Measurements from ENCODE around the gene MIF.
"Not testable (repeated sequence)": the region's sequence is repeated elsewhere in the genome, so short reads cannot be mapped to it uniquely, and the experiment has no call there.

The MIF gene

DNA sequence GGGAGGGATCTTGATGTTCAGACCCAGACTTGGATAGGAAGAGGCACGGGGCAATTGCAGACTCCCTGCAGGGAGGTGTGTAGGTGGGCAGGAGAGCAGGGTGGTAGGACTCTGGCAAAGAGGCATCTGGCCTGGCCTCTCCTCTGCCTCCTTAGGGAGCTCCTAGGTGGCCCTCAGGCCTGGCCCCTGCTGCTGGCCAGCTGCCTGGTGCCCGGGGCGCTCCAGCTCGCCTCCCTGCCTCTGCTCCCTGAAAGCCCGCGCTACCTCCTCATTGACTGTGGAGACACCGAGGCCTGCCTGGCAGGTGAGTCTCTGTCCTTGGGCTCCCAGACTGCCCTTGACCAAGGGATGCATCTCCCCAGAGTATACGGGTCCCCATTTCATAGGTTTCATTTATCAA lies 16.6 kb upstream of the MIF start:
- DNase-seq, result no peak

DNA sequence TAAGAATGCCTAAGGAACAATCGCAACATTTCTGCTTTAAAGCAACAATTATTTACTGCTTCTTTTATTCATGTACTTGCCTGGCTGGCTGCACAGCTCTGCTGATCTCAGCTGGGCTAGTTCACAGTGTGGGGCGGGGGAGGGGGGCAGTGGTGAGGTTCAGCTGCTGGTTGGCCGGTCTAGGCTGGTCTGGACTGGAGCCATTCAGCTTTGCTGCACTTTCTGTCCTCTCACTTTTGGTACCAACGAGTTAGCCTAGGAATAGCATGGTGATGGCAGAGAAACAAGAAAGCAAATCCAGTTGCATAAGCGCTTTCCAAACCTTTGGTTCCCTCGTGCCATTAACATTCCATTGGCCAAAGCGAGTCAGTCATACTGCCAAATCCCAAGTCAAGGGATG lies 16.0 kb upstream of the MIF start:
- no peak for DNase-seq

DNA sequence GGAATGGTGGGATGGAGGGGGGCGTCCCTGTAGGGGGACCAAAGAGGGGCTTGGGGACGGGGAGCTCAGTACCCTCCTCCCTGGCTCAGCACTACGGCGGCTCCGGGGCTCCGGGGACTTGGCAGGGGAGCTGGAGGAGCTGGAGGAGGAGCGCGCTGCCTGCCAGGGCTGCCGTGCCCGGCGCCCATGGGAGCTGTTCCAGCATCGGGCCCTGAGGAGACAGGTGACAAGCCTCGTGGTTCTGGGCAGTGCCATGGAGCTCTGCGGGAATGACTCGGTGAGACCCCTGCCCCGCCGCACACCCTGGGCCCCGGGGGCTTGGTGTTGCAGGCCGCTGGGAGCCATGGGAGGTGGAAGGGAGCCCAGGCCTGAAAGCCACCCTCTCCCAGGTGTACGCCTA lies 11.8 kb upstream of the MIF start:
- DNase-seq, result no peak

DNA sequence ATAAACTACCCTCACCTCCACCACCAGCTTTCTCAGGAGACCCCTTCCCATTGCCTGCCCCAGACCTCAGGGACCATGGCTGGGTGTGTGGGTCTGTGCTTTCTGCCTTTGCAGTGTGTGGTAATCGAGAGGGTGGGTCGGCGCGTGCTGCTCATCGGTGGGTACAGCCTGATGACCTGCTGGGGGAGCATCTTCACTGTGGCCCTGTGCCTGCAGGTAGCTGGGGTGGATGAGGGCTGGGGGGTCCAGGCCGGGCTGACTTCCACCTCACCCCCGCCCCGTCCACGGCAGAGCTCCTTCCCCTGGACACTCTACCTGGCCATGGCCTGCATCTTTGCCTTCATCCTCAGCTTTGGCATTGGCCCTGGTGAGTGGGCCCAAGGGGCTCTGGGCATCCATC lies 10.5 kb upstream of the MIF start:
- no peak for DNase-seq

DNA sequence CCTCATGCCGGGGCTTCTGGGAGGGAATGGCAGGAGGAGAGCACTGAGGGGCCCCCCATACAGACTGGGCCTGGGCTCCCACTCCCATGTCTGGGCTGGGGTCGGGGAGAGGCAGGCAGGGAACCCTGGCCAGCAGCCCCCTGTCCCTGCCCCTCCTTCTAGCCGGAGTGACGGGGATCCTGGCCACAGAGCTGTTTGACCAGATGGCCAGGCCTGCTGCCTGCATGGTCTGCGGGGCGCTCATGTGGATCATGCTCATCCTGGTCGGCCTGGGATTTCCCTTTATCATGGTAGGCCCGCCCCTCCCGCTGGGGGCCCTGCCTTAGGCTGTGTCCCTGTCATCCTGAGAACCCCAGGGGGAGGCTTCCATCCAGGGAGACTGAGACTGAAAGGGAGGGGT lies 10.0 kb upstream of the MIF start:
- DNase-seq, result no peak

DNA sequence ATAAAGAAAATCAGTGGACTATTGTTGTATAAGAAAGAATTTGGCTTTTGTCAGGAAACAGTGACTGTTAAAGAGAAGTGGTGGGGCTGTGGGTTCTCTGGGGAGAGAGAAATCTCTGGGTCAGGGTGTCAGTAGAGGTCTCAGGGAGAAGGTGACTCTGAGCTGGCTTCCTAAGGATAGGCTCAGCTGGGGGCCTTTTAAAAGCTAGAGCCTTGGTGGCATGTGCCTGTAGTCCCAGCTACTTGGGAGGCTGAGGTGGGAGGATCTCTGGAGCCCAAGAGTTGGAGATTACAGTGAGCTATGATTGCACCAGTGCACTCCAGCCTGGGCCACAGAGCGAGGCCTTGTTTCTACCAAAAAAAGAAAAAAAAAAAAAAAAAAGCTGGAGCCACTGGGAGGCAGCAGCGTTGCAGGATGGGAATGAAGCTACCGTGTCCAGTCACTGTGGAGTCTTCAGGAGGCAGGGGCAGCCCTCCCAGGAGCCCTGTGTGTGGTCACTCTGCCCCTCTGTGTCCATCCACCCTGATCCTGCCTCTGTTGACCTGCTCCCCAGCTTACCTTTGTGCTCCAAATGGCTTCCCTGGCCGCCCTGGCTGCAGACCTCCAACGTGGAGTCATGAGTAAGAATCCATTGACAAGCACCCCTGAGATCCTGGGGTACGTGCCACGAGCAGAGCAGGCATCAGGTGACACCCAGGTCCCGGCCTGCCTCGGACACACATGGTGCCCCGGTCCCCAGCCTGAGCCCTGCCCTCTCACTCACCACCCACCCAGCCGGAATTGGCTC lies 5.4 kb upstream of the MIF start:
- peak; percentile 54 for DNase-seq

DNA sequence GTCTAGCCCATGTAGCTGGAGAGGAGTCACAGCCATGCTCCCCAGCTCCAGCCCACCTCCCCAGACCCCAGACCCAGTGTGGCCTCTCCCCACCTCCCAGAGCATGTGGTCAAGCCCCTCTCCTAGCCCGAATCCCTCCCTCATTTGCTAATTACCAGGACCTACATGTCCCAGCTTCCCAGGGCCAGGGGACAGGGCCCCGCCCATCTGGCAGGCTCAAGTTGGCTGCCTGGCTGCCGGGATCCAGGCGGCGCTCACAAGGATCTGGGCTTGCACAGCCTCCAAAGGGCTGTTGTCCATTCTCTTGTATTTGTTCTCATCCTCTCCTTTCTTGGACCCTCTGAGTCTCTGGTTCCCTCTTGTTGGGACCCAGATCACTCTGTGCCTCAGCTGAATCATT lies 4.6 kb upstream of the MIF start:
- no peak for DNase-seq

DNA sequence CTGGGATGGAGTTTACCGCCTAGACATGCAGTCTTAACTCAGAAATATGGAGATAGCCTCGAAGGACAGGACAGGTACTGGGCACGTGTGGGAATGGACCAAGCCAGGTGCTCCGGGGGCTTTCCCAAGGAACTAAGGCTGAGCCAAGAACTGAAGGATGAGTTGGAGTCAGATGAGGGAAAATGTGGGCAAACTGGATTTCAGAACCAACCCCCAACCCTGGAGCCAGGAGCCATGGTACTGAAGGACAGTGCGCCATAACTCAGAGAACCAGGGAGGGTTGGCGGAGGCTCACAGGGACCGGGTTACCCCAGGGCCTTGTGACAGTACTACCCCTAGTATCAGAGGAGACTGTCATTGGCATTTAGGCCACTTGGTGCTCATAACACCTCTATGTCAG lies 2.5 kb upstream of the MIF start:
- no peak for DNase-seq

DNA sequence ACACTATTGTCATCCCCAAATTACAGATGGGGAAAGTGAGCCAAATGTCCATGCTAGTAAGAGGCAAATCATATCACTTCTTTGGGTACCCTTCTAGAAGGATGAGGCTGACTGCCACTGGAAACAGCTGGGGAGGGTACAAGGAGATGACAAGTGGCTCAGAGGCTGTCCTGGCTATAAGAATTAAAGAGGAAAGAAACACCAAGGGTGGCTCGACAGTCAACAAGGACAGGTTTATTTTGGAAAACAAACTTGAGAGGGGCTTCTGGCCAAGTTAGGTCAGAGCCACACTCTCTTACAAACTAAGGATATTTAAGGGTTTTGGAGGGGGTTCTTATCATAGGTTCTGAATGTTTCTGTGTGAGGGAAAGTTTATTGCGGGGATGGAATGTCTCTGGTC lies 2.1 kb upstream of the MIF start:
- no peak for DNase-seq

DNA sequence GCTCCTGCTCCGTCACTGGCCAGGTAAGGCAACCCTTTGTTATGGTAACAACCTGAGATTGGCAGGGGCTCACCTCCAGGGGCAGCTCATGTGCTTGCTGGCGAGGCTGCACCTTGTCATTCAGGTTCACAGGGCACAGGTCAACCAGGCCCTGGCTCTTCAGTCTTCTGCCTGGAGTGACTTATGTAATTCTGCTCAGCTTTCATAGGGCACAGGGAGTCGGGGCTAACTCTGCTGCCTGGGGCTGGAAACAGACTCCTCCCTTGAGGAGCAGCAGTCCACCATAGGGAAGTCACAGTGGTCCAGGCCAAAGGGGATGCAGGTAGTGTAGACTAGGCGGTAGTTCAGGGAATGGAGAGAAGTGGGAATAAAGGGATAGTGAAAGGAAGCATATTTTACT lies 1.5 kb upstream of the MIF start:
- no peak for DNase-seq

DNA sequence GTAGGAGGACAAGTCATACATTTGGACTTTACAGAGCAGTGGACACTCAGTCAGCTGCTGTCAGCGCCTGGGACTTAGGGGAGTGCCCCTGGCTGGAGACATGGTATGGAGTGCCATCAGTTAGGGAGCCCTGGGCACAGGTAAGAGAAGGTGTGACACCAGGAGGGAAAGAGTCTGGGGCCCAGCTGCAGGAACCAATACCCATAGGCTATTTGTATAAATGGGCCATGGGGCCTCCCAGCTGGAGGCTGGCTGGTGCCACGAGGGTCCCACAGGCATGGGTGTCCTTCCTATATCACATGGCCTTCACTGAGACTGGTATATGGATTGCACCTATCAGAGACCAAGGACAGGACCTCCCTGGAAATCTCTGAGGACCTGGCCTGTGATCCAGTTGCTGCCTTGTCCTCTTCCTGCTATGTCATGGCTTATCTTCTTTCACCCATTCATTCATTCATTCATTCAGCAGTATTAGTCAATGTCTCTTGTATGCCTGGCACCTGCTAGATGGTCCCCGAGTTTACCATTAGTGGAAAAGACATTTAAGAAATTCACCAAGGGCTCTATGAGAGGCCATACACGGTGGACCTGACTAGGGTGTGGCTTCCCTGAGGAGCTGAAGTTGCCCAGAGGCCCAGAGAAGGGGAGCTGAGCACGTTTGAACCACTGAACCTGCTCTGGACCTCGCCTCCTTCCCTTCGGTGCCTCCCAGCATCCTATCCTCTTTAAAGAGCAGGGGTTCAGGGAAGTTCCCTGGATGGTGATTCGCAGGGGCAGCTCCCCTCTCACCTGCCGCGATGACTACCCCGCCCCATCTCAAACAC lies 850 bp upstream of the MIF start:
- no peak for DNase-seq

DNA sequence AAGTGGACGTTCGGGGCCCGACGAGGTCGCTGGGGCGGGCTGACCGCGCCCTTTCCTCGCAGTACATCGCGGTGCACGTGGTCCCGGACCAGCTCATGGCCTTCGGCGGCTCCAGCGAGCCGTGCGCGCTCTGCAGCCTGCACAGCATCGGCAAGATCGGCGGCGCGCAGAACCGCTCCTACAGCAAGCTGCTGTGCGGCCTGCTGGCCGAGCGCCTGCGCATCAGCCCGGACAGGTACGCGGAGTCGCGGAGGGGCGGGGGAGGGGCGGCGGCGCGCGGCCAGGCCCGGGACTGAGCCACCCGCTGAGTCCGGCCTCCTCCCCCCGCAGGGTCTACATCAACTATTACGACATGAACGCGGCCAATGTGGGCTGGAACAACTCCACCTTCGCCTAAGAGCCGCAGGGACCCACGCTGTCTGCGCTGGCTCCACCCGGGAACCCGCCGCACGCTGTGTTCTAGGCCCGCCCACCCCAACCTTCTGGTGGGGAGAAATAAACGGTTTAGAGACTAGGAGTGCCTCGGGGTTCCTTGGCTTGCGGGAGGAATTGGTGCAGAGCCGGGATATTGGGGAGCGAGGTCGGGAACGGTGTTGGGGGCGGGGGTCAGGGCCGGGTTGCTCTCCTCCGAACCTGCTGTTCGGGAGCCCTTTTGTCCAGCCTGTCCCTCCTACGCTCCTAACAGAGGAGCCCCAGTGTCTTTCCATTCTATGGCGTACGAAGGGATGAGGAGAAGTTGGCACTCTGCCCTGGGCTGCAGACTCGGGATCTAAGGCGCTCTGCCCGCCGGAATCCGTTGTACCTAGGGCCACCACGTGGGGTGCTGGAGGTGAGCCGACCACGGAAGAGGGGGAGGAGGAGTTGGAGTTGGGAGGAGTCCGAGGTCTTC lies 771 bp downstream of the MIF start:
- peak; percentile 92 for DNase-seq

DNA sequence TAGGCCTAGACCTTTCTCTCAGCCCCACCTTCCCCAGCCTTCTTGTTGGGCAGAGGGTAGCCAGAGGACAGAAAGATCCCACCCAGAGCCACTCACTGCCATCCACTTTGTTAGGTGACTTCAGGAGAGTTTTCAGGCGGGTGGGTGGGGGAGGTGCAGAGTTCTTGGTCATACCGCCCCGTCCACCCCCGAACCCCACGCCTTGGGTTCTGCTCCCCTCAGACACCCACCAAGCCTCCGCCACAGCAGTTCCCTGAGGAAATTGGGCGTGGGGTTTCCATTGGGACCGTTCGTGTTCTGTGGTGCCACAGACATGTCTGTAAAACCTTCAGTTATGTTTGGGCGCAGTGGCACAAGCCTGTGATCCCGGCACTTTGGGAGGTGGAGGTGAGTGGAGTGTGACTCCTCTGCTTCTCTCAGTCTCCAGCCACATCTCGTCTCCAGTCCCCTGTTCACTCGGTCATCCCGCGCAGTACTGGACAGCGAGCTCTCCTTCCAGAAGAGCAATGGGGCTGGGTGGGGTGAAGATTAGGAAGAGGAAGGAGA lies 1.5 kb downstream of the MIF start:
- DNase-seq, result no peak

DNA sequence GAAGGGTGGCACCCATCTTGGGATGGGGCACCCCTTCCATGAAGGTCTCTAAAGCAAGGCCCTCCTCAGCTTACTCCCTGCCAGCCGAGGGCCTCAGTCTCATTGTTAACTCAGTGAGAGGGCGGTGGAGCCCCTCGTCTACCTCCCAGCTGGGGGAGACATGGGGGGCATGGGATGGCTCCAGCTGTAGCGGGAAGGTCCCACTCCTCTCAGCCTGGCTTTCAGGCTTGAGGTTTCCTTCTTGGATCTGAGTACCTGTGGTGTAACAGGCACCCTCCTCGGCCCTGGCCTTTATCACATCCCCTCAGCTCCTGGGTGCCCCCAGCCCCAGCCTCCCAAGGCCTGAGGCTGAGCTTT lies 2.0 kb downstream of the MIF start:
- DNase-seq, result no peak

DNA sequence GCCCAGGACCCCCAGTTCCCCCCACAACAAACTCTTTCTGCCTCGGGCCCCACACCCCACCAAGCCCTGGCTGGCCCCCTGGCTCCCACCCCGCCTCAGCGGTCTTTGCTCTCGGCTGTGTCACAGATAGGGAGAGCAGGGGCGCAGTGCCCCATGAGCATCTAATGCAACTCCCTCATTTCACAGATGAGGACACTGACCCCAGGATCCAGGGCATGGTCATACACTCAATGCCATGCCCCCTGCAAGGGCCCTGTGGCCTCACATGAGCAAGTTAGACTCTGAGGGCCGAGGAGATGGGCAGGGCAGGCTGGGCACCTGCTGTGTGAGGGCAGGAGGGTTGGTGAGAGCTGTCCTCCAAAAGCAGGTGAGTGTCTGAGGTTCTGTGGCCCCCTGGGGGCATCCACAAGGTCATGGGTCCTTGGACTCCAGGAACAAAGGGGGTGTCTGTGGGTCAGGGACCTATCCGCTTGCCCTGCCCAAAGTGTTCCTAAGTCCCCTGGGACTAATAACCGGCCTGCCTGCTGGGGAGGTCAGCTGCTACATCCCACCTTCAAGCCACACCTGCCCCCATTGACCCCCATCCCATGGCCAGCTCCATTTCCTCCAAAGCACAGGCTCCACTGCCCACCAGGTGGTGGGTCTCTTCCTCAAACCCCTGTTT lies 2.5 kb downstream of the MIF start:
- no peak for DNase-seq

DNA sequence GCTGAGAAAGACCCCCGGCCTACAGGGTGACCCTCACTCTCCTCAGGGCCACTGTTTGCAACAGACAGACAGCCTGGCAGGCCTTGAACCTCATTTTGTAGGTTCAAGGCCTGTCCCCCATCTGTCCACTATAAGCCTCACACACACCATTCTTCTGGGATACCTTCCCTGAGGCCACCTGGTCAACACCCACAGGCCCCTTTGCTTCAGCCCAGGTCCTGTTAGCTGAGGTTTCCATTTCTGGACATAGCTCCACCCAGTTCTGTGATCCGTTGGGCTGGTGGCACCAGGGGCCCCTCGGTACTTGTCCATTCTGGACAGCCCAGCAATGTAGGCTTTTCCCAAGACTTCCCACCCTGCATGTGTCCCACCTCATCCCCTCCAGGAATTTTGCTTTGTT lies 3.1 kb downstream of the MIF start:
- DNase-seq, result no peak

DNA sequence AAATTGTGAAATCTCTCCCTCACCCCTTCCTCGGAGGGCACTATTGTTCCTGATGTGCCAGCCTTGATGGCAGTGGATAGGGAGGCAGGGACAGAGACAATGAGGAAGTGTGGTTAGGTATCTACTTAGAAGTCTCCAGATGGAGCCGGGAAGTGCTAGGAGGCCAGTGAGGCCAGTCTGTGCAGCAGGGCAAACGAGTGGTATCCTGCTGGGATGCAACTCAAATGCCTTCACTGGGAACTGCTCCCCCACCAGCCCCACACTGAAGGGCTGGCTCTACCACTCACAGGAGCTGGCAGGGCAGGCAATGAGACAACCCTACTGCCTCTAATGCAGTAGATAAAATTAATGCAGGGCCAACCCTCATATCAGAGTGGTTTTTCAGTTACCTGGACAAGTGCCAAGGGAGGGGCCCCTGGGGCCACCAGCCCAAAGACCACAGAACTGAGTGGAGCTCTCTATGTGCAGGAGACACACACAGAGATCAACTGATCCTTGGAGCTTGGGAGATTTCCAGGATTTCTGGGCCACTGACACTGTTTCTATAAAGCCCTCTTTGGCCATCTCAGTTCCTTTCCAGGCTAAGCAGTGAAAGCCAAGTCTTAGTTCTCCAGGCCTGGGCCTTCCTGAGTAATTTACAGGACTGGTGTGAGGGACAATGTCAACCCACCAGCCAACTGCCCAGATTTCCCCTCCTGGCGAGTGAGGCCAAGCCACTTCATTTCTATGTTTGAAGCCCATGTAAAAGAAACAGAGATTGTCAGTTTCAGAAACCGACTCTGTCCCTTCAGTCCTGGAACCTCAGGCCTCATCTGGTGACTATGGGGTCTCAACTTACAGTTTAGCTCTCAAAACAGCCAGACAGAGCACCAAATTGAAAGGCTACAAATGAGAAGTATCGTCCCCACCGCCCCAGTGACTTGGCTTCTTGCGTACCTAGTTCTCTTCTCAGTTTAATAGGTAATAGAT lies 4.1 kb downstream of the MIF start:
- DNase-seq, result peak; percentile 88

DNA sequence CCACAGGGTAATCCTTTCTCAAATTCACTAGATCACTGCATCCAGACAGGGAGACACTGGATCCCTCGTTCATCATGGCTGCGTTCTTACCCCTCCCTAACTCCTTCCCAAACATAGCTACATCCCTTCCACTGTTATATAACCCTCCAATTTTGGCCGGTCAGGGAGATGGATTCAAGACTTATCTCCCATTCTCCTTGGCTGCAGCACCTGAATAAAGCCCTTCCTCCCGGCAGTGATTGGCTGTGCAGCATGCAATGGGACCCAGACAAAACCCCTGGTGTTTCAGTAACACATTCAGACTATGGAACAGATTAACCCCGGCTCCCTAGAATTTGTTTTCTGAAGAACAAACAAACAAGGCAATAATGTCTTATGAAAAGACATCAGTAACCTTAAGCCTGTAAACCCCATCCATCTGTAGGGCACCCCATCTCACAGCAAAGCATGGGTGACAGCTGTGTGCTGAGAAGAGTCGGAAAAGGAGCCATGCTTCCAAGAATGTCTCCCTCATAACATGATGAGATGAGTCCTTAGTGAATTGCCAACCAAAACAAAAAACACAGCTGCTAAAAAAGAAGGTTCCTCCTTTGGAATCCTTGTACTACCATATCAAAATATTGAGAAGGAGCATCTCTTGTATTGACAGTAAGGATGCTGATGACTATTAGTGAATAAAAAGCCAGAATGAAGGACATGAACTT lies 5.0 kb downstream of the MIF start:
- no peak for DNase-seq

DNA sequence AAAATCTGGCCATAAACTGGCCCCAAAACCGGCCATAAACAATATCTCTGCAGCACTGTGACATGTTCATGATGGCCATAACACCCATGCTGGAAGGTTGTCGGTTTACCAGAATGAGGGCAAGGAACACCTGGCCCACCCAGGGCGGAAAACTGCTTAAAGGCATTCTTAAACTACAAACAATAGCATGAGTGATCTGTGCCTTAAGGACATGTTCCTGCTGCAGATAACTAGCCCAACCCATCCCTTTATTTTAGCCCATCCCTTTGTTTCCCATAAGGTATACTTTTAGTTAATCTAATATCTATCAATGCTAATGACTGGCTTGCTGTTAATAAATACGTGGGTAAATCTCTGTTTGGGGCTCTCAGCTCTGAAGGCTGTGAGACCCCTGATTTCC lies 6.0 kb downstream of the MIF start:
- DNase-seq, result not testable (repeated sequence)

DNA sequence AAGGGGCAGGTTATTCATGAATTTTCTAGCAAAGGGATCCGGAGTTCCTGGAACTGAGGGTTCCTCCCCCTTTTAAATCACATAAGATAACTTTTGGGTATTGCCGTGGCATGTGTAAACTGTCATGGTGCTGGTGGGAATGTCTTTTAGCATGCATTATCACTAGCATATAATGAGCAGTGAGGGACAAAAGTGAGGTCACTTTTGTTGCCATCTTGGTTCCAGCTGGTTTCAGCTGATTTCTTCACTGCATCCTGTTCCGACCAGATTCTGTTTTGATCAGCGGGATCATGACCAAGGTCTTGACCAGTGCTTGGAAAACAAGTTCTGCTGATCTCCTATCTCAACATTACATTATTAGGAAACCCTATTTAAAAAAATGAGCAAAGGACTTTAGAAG lies 7.4 kb downstream of the MIF start:
- no peak for DNase-seq
